ENCODE results near the gene ARHGAP42.

DNA sequence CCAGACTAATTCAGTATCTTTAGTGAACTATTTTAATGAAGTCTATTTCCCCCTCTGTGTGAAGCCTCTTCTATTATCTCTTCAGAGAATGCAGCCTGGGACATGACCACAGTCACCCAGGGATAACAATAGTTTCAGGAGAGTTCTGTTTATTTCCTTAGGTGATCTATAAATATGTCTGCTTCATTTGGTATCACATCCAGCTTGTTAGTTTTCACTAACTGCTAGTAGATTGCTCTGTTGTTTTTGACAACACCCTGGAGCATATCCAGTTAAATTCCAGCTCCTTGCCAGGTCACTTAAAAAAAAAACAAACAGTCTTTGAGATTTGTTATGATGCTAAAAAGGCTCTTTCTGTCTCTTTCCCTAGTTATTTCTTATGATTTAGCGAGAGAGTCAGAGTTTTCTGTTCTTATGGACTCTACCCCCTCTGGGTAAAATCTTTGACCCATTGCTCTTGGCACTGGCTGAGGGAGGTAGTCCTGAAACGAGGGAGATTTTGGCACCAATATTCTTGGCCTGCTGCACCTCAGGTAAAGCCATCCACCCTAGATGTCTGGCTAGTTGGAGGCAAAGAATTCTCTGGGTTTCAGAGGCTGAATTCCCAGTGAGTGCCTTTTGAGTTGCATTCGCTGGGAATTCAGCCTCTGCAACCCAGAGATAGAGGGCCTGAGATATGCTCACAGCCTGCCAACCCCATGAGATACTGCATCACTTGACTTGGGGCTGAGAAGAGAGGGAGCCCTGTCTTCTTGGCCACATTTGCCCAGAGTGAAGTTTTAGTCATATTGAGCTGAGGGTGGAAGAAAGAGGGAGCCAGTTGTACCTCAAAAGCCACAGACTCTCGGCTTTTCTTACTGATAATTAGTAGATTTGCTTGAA lies 283.4 kb downstream of the ARHGAP42 start:
- no peak for TF ChIP-seq POLR2A (IDR thresholded peaks at IDR 0.05; ENCODE audit: low read depth, low read length)
- TF ChIP-seq POLR2AphosphoS5 (IDR thresholded peaks at IDR 0.05; ENCODE audit: low read depth, low read length) = no peak

Data from GM12892 (cell line).